GM19455 (cell line): ENCODE data around the gene GTF2H2C.
"Not testable (repeated sequence)": the region's sequence is repeated elsewhere in the genome, so short reads cannot be mapped to it uniquely, and the experiment has no call there.

Experiments
- ATAC-seq: cut with Tn5 transposase; IDR thresholded peaks from one replicate; pipeline ENCODE4 v1.9.1; 2021; ENCODE audit not compliant: unreplicated experiment

Gene GTF2H2C

GRCh38 chr5:69560587-69561431, 818 bp downstream of the GTF2H2C start:
- ATAC-seq: not testable (repeated sequence)

GRCh38 chr5:69566172-69566571, 6.2 kb downstream of the GTF2H2C start:
- not testable (repeated sequence) for ATAC-seq

- not testable (repeated sequence) for ATAC-seq
These were observed 8.1 kb downstream of the GTF2H2C start for GRCh38 chr5:69568072-69568471.

GRCh38 chr5:69583356-69583755, 23.4 kb downstream of the GTF2H2C start:
- not testable (repeated sequence) for ATAC-seq

GRCh38 chr5:69596114-69596840, 36.3 kb downstream of the GTF2H2C start:
- ATAC-seq: not testable (repeated sequence)

- ATAC-seq: not testable (repeated sequence)
These were observed 42.0 kb downstream of the GTF2H2C start for GRCh38 chr5:69601947-69602346.

GRCh38 chr5:69606839-69607238, 46.8 kb downstream of the GTF2H2C start:
- not testable (repeated sequence) for ATAC-seq

- not testable (repeated sequence) for ATAC-seq
These were observed 47.8 kb downstream of the GTF2H2C start for GRCh38 chr5:69607750-69608149.

- ATAC-seq: not testable (repeated sequence)
These were observed 49.0 kb downstream of the GTF2H2C start for GRCh38 chr5:69608861-69609496.

GRCh38 chr5:69614843-69615242, 54.9 kb downstream of the GTF2H2C start:
- not testable (repeated sequence) for ATAC-seq

- not testable (repeated sequence) for ATAC-seq
These were observed 71.9 kb downstream of the GTF2H2C start for GRCh38 chr5:69631879-69632278.
